Parietal lobe (tissue), 1 donor: ENCODE results near the gene ZNF316. TPM values are rescaled to one million over a fixed set of nuclear protein-coding genes. Genes with fewer than 3 reads are reported as not detected.

Experiments
- total RNA-seq: library from RNA; depleted of rRNA; stranded (reverse); fragments of >200 nt; gene quantifications from one replicate; pipeline ENCODE4 v1.2.3, GENCODE V29; 2014

ZNF316 gene
- 28.5 TPM for total RNA-seq

DNA sequence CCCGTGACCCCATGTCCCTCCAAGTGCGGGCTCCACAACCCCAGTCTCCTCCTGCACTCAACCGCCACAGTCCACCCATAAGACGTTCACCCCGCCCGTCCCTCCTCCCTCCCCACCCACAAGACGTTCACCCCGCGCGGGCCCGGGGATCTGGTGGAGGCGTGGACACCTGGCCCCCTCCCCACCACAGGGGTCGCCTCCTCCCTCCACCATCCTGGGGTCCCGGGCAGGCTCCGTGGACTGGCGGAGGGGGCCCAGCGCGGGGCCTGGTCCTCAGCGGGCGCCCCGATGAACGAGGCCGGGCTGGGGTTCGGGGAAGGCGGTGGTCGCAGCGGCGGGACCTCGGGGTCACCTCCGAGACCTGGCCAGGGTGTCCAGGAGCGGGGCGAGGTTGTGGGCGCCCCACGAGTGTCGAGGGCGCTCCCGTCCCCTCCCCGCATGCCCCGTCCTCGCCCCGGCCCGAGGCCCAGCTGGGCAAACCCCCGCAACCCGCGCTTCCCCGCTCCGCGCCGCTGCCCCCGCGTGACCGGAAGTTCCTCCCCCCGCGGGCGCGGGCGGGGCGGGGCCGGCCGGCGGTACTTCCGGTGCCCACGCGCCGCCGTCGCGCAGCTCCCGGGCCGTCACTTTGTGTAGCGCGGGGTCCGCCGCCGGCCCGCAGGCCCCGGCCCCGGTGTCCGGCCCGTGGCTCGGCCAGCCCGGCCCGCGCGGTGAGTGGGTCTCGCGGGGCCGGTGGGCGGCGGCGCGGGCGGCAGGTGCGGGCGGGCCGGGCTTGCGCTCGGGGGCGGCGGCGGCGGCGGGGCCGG lies at the start of gene ZNF316:
ZNF316 (plus strand) TSS at position 578 of the 803 bp plus-strand sequence. CDS start 5,092 bp downstream, outside the sequence.

DNA sequence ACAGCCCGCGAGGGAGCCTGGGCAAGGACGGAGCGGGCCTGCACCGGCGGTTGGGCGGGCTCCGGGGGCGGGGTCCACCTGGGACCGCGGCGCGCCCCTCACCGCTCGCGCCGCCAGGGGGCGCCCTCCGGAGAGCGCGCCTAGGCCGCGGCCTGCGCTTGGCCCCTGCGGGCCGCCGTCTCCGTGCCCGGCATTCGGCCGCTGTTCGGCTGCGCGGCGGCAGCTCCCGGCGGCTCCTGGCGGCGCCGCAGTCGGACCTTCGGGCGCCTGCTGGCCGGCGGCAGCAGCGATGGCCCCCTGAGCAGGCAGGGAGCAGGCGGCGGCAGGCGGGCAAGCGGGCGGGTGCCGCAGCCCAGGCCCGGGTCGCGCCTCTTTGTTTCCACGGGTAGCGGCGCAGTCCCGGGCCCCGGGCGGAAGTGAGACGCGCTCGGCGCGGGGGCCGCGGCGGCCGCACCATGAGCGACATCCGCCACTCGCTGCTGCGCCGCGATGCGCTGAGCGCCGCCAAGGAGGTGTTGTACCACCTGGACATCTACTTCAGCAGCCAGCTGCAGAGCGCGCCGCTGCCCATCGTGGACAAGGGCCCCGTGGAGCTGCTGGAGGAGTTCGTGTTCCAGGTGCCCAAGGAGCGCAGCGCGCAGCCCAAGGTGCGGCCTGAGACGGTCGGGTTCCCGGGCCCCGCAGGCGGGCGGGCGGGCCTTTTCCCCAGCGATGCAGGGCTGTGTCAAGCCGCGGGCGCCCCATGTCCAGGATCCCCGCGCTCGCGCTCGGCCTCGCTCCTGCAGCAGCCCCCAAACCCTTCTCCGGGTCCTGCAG lies 47.1 kb upstream of the ZNF316 start, which contains the start of gene INTS15:
INTS15 (plus strand) TSS at position 193 of the 816 bp plus-strand sequence; CDS start at position 456, 263 bp downstream.

DNA sequence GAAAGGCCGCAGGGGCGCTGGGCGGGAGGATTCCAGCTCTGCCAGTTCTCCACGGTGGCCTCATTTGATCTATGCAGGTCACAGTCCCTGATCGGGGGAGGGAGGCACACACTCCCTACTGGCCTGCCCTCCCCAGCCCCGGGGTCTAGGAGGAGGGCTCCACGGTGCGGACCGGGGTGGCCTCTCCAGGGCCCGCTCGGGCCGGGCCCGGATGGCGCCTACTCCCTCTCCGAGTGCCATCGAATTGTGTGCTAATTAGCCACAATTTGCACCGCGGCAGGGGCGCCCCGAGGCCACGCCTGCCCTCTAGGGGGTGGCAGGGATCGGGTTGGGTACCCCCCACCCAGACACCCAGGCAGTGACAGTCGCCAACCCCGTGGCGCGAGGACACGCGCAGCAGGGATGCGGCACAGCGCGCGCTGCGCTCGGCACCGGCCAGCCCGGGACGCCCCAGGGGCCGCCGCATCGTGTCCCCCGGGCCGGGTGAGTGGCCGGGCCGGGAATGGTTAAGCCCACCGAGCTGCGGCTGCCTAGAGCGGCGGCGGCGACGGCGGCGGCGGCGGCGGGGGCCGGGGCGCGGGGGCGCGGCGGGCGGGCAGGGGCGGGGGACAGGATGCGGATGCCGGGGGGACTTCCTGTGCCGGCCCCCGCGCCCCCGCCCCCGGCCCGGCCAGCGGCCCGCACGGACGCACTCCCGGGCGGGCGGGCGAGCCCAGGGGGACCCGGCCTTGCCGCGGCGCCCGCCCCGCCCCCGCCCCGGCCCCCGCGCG lies 22.0 kb upstream of the ZNF316 start, which contains the start of gene ZNF853:
ZNF853 (plus strand) TSS at position 658 of the 770 bp plus-strand sequence. CDS start 565 bp downstream, outside the sequence.

Other genes starting within 250 kb of the ZNF316 start
- gene DAGLB, start 189.4 kb upstream of the ZNF316 start, total RNA-seq: 31.0 TPM
- 57.0 TPM for gene KDELR2, start 153.2 kb upstream of the ZNF316 start, total RNA-seq
- gene GRID2IP, start 85.9 kb upstream of the ZNF316 start, total RNA-seq: 1.3 TPM
- 49.8 TPM for gene ZDHHC4, start 59.9 kb upstream of the ZNF316 start, total RNA-seq
- gene INTS15, start 47.3 kb upstream of the ZNF316 start, total RNA-seq: 31.3 TPM
- 17.5 TPM for gene ZNF853, start 21.7 kb upstream of the ZNF316 start, total RNA-seq
- 31.6 TPM for gene ZNF12, start 69.6 kb downstream of the ZNF316 start, total RNA-seq
- 4.7 TPM for gene RSPH10B2, start 116.8 kb downstream of the ZNF316 start, total RNA-seq
- 114 TPM for gene CCZ1B, start 189.0 kb downstream of the ZNF316 start, total RNA-seq